HG03097 (cell line): Measurements from ENCODE around the gene GLI3.

Experiments used
- ATAC-seq: cut with Tn5 transposase; IDR thresholded peaks from one replicate; pipeline ENCODE4 v1.9.1; 2021; ENCODE audit not compliant: unreplicated experiment, low FRiP score

The GLI3 gene

GRCh38 chr7:42107484-42108240 lies 129.3 kb downstream of the GLI3 start:
- no peak for ATAC-seq

- ATAC-seq, result no peak
These were observed 130.4 kb downstream of the GLI3 start for GRCh38 chr7:42106562-42106961.

GRCh38 chr7:42105554-42106358 lies 131.3 kb downstream of the GLI3 start:
- ATAC-seq, result no peak

GRCh38 chr7:42104694-42105093 lies 132.3 kb downstream of the GLI3 start:
- no peak for ATAC-seq

- ATAC-seq, result no peak
These were observed 132.8 kb downstream of the GLI3 start for GRCh38 chr7:42104231-42104630.

GRCh38 chr7:42103456-42103855 lies 133.6 kb downstream of the GLI3 start:
- no peak for ATAC-seq

- no peak for ATAC-seq
These were observed 134.0 kb downstream of the GLI3 start for GRCh38 chr7:42103020-42103419.

GRCh38 chr7:42102301-42102700 lies 134.7 kb downstream of the GLI3 start:
- ATAC-seq, result no peak

- no peak for ATAC-seq
These were observed 136.9 kb downstream of the GLI3 start for GRCh38 chr7:42100156-42100508.

GRCh38 chr7:42099470-42100155 lies 137.4 kb downstream of the GLI3 start:
- ATAC-seq, result no peak

- ATAC-seq, result no peak
These were observed 137.9 kb downstream of the GLI3 start for GRCh38 chr7:42099066-42099465.

- ATAC-seq, result no peak
These were observed 139.3 kb downstream of the GLI3 start for GRCh38 chr7:42097752-42098151.

GRCh38 chr7:42096681-42097561 lies 140.1 kb downstream of the GLI3 start:
- no peak for ATAC-seq

GRCh38 chr7:42096268-42096667 lies 140.7 kb downstream of the GLI3 start:
- no peak for ATAC-seq

- no peak for ATAC-seq
These were observed 141.2 kb downstream of the GLI3 start for GRCh38 chr7:42095791-42096190.

GRCh38 chr7:42093349-42093905 lies 143.6 kb downstream of the GLI3 start:
- no peak for ATAC-seq

GRCh38 chr7:42091461-42092291 lies 145.3 kb downstream of the GLI3 start:
- no peak for ATAC-seq

GRCh38 chr7:42090806-42091205 lies 146.2 kb downstream of the GLI3 start:
- ATAC-seq, result no peak

GRCh38 chr7:42090056-42090455 lies 147.0 kb downstream of the GLI3 start:
- ATAC-seq, result no peak
